Testis (tissue), 3 donors: ENCODE measurements around the gene NMNAT3. TPM values are rescaled to one million over a fixed set of nuclear protein-coding genes. Genes with fewer than 3 reads are reported as not detected.
A peak's percentile ranks its signal among the peaks of the same experiment; 100 is the strongest.

Experiments
- DNase-seq: peaks from one replicate; pipeline ENCODE4 v3.0.0-alpha.2; 2019
- H3K27ac ChIP-seq, 2 donors: fragments of 200-600 bp; sonication (generic); one replicate each; pipeline ENCODE4 v1.5.1; 2019
- H3K27me3 ChIP-seq: fragments of 200-600 bp; sonication (generic); one replicate; pipeline ENCODE4 v1.5.1; 2019
- H3K36me3 ChIP-seq: fragments of 200-600 bp; sonication (generic); one replicate; pipeline ENCODE4 v1.5.1; 2017; ENCODE audit warnings: low read depth; ENCODE audit errors: missing control alignments
- H3K4me1 ChIP-seq: fragments of 200-600 bp; sonication (generic); one replicate; pipeline ENCODE4 v1.5.1; 2019
- H3K4me3 ChIP-seq, 2 donors: fragments of 200-600 bp; sonication (generic); one replicate each; pipeline ENCODE4 v1.5.1; 2017 to 2019
- H3K9me3 ChIP-seq: fragments of 200-600 bp; sonication (generic); one replicate; pipeline ENCODE4 v1.5.1; 2017
- POLR2A ChIP-seq: fragments of 450-650 bp; IDR thresholded peaks from one replicate; pipeline ENCODE4 v1.6.1; 2017; ENCODE audit warnings: antibody characterized with exemption, mild to moderate bottlenecking, moderate library complexity
- WGBS, 2 donors: methylation state at CpG; one replicate each; pipeline ENCODE4 v1.1.5; 2018; 5-methylcytosine and 5-hydroxymethylcytosine counted together
- intact Hi-C: fragments of 100-400 bp; cut with DNase I; formaldehyde crosslinking; loops from one replicate; pipeline ENCODE4 v1.15.1; 2023; ENCODE audit warnings: low total_unique reads
- polyA plus RNA-seq: library from polyadenylated mRNA; stranded (reverse); fragments of 350-450 nt; fragmentation: Illumina TruSeq; extraction: RNeasy Lipid Tissue Mini Kit (QIAGEN cat#74804); gene quantifications from one replicate; pipeline ENCODE4 v1.2.3, GENCODE V29; 2014; ENCODE audit warnings: low read depth, low replicate concordance; ENCODE audit not compliant: insufficient read depth
- total RNA-seq, 2 donors: library from RNA; depleted of rRNA; stranded (reverse); fragments of >200 nt; gene quantifications; one replicate each; pipeline ENCODE4 v1.2.3, GENCODE V29; 2016
- TF ChIP-seq, protein P1 (sequence below), 3 experiments: fragments of 450-650 bp in 2 of 3; fragments of 200-600 bp in 1 of 3; sonication (generic) in 1 of 3; IDR thresholded peaks; one replicate each; pipeline ENCODE4 v1.5.1; 2016 to 2019; ENCODE audit warnings: antibody characterized with exemption in 3 of 3, mild to moderate bottlenecking in 2 of 3, moderate library complexity in 1 of 3

NMNAT3 gene
- total and polyA plus RNA-seq, 3 donors from 2014 or later: 21.1 to 76.5 (median 23.9) TPM

DNA sequence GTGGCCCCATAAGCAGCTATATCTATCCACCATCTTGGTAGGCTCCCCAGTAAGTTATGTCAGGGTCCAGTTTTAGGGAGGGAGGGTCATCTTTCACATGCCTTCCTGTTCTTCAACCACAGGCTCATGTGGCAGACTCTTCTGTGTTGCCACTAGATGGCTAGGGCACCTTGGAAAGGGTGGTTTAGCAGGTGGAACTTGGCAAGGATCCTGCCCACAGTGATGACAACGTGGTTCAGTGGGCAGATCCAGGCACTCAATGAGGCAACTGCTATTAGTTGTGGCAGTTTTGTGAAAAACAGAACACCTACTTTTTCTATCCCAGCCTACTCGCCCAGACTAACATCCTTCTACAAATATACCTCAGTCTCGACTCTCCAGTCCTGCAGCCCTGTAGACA, 131.0 kb downstream of the NMNAT3 start:
- Histone ChIP-seq H3K27ac (no peak overlapping the region), H3K4me1 (peaks cover 20% of the 10 kb centered on the region), H3K4me3 (no peak overlapping the region), H3K36me3 (no peaks in the 10 kb centered on the region), H3K27me3 (no peaks in the 10 kb centered on the region), H3K9me3 (no peaks in the 10 kb centered on the region)
- no peak for DNase-seq
- TF ChIP-seq, protein P1, sequence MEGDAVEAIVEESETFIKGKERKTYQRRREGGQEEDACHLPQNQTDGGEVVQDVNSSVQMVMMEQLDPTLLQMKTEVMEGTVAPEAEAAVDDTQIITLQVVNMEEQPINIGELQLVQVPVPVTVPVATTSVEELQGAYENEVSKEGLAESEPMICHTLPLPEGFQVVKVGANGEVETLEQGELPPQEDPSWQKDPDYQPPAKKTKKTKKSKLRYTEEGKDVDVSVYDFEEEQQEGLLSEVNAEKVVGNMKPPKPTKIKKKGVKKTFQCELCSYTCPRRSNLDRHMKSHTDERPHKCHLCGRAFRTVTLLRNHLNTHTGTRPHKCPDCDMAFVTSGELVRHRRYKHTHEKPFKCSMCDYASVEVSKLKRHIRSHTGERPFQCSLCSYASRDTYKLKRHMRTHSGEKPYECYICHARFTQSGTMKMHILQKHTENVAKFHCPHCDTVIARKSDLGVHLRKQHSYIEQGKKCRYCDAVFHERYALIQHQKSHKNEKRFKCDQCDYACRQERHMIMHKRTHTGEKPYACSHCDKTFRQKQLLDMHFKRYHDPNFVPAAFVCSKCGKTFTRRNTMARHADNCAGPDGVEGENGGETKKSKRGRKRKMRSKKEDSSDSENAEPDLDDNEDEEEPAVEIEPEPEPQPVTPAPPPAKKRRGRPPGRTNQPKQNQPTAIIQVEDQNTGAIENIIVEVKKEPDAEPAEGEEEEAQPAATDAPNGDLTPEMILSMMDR (IDR thresholded peaks at IDR 0.05): no peak
- TF ChIP-seq POLR2A: no peak
- 91 to 96% methylated on average over 3 of the region's 3 CpGs for whole genome bisulfite sequencing, 2 donors
- intact Hi-C loops: no loop called here

DNA sequence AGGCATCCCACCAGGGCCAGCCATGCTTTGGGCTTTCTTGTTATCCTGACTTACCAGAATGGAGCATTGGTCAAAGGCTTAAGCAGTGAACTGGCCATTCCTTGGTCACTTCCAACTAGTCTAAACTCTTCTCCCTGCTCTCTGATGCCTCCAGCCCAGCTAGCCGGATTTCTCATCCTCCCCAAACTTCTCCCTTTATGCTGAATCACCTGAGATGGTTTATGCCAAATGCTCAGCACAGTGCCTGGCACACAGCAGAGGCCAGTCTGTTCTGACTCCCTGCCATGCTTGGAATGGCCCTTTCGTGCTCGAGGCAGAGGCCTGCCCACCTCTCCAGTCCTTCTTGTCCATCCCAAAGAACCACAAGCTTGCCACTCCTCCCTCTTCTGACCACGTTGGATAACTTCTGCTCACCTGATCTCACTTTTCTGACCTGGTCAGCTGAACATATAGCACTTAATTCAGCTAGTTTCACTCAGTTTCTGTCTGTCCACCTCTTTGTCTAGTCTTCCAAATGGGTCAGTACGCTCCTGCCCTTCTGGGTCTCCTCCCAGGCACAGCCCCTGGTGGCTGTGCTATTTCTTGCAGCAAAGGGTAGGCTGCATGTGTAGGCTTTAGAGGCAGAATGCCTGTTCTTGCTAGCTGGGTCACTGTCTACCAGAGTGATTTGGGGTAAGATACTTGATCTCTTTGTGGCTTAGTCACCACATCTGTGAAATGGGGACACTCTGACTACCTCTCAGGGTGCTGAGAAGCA, 136.1 kb downstream of the NMNAT3 start:
- H3K36me3 ChIP-seq: no peaks in the 10 kb centered on the region
- WGBS, 2 donors: 92 to 95% methylated on average over 5 of the region's 5 CpGs
- DNase-seq: no peak
- peaks cover 12% of the 10 kb centered on the region for H3K4me1 ChIP-seq
- intact Hi-C loops: no loop called here
- no peaks in the 10 kb centered on the region for H3K27me3 ChIP-seq
- TF ChIP-seq POLR2A: no peak
- TF ChIP-seq, protein P1 (IDR thresholded peaks at IDR 0.05): no peak
- no peak overlapping the region for H3K4me3 ChIP-seq
- no peak overlapping the region for H3K27ac ChIP-seq
- no peaks in the 10 kb centered on the region for H3K9me3 ChIP-seq

DNA sequence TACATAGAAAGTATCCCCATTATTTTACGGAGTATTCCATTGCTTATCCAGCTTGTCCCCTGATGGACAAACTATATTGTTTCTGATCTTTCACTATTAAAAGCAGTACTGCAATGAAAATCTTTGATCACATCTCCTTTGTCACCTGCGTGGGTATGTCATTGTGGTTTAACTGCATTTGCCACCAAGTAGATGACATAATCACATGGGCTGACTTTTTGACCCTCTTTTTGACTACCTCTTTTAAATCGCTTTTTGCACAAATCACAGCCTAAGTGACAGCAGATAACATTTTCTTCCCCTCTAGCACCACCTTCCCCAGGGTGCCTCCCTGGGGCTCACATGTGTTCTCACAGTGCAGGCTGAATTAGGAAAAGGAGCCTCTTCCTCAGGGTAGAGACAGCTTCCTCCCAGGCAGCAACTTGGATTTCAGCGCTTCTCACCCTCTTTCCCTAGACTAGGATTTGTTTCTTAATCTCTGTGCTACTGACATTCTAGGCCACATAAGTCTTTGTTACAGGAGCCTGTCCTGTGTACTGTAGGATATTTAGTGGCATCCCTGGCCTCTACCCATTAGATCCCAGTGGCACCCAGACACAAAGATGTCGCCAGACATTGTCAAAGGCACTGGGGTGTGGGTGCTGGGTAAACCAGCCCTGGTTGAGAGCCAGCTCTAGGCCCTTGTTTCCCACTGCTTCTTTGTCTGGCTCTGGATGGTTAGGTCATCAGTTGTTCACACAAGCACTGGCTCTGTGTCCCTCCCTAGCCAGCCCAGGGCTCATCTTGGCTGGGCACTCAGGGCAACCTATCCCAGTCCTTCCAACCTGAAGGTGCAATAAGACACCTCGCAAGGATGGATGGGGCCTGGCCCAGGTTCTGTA, 136.9 kb downstream of the NMNAT3 start:
- intact Hi-C loops: no loop called here
- no peak overlapping the region for H3K4me3 ChIP-seq
- H3K27ac ChIP-seq: no peak overlapping the region
- TF ChIP-seq, protein P1 (IDR thresholded peaks at IDR 0.05): no peak
- no peak for TF ChIP-seq POLR2A
- H3K36me3 ChIP-seq: no peaks in the 10 kb centered on the region
- no peaks in the 10 kb centered on the region for H3K27me3 ChIP-seq
- no peak for DNase-seq
- no peaks in the 10 kb centered on the region for H3K9me3 ChIP-seq
- 69 to 77% methylated on average over 6 of the region's 6 CpGs for WGBS, 2 donors
- H3K4me1 ChIP-seq: peaks cover 20% of the 10 kb centered on the region

DNA sequence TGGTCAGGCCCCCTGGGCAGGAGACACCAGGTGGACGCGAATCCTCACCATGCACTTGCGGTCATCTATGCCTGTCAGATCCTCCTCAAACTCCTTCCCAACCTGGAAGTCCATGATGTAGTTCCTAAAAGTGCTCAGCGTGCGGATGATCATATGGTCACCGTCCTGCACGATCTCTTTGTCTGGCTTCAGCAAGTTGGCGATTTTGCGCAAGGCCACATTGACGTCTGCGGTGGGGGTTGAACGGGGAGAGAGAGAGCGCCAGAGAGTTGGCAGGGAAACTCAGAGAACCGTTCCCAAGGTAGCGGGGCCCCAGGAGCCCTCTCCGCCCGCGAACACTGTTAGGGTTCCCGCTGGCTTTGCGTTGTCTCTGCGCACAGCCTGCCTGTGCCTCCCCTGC, 139.0 kb downstream of the NMNAT3 start:
- Histone ChIP-seq H3K36me3 (no peaks in the 10 kb centered on the region), H3K4me1 (peaks cover 38% of the 10 kb centered on the region), H3K27me3 (no peaks in the 10 kb centered on the region), H3K4me3 (peak overlapping the region; percentile 36 to 64), H3K27ac (peak overlapping the region; percentile 5 to 68), H3K9me3 (no peaks in the 10 kb centered on the region)
- DNase-seq: peak; percentile 78
- WGBS, 2 donors: 40 to 62% methylated on average over 16 to 21 of the region's 21 CpGs
- intact Hi-C loops: no loop called here
- no peak for TF ChIP-seq POLR2A
- TF ChIP-seq, protein P1 (IDR thresholded peaks at IDR 0.05): no peak
